HG02973 (cell line): ENCODE measurements around the gene RBFOX2.
"Not testable (repeated sequence)": the region's sequence is repeated elsewhere in the genome, so short reads cannot be mapped to it uniquely, and the experiment has no call there.

ENCODE experiments used
- ATAC-seq: cut with Tn5 transposase; IDR thresholded peaks from one replicate; pipeline ENCODE4 v1.9.1; 2021; ENCODE audit warnings: moderate library complexity; ENCODE audit not compliant: unreplicated experiment

RBFOX2 gene

DNA sequence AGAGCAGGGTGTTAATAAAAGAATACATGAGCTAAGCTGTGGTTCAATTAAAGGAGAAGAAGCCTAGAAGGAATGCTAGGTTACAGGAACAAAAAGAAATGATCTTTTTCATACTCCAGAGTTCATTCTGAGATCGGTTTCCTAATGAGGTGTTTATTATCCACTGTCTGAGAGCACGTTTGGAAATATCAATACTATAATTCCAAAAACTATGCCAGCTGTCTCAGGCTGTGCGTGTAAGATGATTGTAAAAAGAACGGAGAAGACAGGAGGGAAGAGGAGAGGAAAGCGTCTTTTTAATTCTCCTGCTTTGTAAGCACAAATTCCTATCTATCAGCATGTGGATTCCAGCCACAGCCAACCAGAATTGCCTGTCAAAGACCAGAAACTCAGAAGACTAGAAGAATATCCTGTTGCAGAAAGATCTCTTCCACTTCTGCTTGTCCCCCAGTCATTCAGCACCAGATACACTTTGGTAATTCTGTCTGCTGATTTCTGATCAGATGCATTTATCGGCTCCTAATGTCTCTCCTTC lies 285.2 kb downstream of the RBFOX2 start:
- ATAC-seq: no peak

DNA sequence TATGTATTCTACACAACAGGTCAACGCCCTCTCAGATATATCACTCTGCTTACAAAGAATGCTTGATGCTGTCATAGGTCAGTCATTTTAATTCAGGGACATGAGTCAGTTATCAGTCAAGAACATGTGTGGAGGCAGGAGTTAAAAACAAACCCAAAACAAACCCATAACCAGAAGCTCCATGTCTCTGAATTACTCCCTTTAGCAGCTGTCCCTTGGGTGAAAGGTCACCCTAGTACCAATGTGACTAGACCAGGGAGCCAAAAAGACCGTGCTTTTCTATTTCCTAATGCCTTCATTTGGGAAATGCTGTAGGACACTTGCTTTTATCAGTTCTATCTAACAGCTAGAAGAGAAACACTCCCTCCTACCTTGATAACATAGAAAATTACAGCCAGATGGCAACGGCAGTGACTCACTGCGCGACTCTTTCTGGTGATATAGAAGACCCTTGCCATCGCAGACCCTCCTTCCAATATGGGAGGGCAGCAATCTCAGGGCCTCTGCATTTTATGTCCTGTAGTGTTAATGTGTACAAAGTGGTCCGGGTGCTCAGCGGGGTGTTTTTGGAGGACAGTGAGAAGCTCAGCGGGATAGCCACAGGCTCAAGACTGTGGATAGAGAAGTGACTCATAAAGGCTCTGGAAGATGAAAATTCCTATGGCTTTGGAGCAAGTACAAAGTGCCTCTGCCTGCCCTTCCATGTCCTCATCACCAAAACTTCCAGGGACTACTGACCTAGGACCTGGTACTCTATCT lies 286.1 kb downstream of the RBFOX2 start:
- ATAC-seq: no peak

GRCh38 chr22:35740616-35741015 lies 288.0 kb downstream of the RBFOX2 start:
- no peak for ATAC-seq

- no peak for ATAC-seq
These were observed 288.7 kb downstream of the RBFOX2 start for GRCh38 chr22:35739931-35740380.

DNA sequence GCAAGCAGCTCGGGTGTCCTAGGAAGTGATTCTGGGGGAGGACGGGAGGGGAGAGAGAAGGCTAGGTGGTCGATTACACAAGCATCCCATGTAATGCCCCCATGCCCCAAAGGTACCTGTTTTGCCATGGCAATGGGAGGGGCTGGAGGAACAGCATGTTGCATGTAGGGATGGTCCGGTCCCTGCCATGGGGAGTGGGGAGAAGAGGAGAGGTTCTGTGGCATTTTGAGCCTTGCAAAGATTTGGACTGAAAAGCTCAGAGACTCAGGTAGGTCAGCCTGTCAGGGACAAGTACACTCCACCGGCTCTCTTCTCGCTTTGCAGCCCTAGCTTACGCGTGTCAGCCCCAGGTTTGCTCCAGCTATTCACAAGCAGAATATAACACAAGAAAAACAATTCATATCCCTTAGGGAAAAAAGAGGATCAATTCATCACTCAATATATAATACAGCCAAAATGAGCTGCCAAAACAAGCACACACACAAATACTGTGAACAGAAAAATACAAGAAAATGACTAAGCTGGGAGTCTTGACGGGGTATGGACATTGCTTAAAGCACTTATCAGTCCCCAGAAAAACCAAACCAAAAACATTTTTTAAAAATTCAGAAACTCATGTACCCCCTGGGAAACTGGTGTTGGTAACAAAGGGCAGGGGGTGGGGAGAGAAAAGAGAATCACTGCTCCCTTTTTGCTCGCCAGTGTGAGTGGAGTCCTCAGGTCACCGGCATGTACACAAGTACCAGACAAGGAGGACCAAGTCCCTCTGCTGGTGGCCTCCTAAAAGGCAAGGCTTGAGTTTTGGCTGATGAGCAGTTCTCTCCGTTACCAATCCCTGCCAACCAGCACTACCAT lies 289.3 kb downstream of the RBFOX2 start:
- ATAC-seq: no peak

GRCh38 chr22:35737886-35738285 lies 290.7 kb downstream of the RBFOX2 start:
- ATAC-seq: not testable (repeated sequence)

GRCh38 chr22:35736701-35737100 lies 291.9 kb downstream of the RBFOX2 start:
- ATAC-seq: no peak

DNA sequence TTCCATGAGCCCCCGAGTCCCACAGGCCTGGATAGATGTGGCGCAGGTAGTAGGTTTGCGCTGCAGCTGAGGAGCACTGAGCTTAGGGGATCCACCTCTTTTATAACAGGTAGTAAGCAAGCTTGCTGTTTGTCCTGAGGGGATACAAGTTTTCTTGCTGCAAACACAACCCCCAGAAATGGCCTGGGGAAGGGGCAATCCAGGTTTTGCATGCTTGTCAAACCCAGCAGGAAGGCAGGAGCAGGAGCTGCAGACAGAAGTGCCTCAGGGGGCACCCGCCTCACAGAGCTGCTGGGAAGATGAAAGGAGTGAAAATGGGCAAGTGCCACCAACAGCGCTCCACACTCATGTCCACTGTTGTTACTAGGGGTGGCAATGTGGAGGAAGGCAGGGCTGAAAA lies 292.5 kb downstream of the RBFOX2 start:
- no peak for ATAC-seq

GRCh38 chr22:35735542-35735941 lies 293.1 kb downstream of the RBFOX2 start:
- ATAC-seq: no peak

DNA sequence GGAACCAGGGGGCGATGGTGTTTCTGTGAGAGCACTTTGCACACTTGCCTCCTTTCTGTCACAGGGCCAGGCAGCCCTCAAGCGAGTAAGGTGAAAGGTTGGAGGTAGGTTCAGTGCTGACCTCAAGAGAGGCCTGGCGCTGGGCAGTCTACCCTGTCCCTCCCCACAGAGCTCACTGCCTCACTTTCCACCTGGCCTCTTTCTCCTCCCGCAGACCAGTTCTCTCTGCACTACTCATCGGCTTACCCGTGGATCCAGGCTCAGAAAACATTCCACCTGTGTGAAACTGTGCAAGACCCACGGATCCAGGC lies 294.2 kb downstream of the RBFOX2 start:
- no peak for ATAC-seq

GRCh38 chr22:35733791-35734516 lies 294.7 kb downstream of the RBFOX2 start:
- ATAC-seq: no peak

GRCh38 chr22:35733036-35733435 lies 295.6 kb downstream of the RBFOX2 start:
- ATAC-seq: no peak

GRCh38 chr22:35732116-35732515 lies 296.5 kb downstream of the RBFOX2 start:
- ATAC-seq: no peak

DNA sequence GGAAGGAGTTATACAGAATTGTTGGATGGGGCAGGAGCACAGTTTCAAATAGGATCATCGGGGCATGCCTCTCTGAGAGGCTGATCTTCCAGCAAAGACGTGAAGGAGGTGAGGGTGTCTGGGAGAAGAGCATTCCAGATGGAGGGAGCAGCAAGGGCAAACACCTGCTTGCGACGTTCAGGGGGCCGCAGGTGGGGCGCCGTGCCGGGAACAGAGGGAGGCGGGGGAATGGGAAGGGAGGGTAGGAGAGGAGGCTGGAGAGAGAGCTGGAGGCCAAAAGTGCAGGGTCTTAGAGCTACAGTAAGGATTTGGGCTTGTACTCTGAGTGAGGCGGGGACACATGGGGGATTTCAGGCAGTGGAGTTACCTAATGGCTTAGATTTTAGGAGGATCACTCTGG lies 297.3 kb downstream of the RBFOX2 start:
- no peak for ATAC-seq

- ATAC-seq: no peak
These were observed 299.3 kb downstream of the RBFOX2 start for GRCh38 chr22:35729309-35729698.

GRCh38 chr22:35728639-35729308 lies 299.9 kb downstream of the RBFOX2 start:
- ATAC-seq: no peak

GRCh38 chr22:35727436-35727835 lies 301.2 kb downstream of the RBFOX2 start:
- ATAC-seq: no peak

GRCh38 chr22:35726933-35727332 lies 301.7 kb downstream of the RBFOX2 start:
- ATAC-seq: no peak

GRCh38 chr22:35726398-35726797 lies 302.2 kb downstream of the RBFOX2 start:
- no peak for ATAC-seq

DNA sequence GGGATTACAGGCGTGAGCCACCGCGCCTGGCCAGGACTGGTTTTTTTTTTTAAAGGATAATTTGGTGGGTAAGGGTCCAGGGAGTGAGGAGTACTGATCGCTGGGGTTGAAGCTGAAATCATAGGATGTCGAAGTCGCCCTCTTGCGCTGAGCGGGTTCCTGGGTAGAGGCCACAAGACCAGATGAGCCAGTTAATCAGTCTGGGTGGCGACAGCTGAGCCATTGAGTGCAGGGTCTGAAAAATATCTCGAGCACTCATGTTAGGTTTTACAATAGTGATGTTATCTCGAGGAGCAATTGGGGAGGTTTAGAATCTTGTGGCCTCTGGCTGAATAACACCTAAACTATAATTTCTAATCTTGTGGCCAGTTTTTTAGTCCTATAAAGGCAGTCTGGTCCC lies 303.1 kb downstream of the RBFOX2 start:
- ATAC-seq: no peak

- ATAC-seq: no peak
These were observed 306.7 kb downstream of the RBFOX2 start for GRCh38 chr22:35721960-35722359.
